Head of caudate nucleus (tissue), 42 donors: ENCODE results near the gene TMBIM4.
"Not testable (repeated sequence)": the region's sequence is repeated elsewhere in the genome, so short reads cannot be mapped to it uniquely, and the experiment has no call there.

Experiments used
- DNase-seq, 42 donors: peaks; one replicate each; pipeline versions ENCODE4 v3.0.0 to v3.0.0-alpha.2; 2020 to 2021; ENCODE audit warnings: mixed read lengths in 7 of 42
- intact Hi-C: fragments of 100-400 bp; cut with DNase I; formaldehyde crosslinking; loops from one replicate; pipeline ENCODE4 v1.15.0; 2022

The TMBIM4 gene, protein sequence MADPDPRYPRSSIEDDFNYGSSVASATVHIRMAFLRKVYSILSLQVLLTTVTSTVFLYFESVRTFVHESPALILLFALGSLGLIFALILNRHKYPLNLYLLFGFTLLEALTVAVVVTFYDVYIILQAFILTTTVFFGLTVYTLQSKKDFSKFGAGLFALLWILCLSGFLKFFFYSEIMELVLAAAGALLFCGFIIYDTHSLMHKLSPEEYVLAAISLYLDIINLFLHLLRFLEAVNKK

DNA sequence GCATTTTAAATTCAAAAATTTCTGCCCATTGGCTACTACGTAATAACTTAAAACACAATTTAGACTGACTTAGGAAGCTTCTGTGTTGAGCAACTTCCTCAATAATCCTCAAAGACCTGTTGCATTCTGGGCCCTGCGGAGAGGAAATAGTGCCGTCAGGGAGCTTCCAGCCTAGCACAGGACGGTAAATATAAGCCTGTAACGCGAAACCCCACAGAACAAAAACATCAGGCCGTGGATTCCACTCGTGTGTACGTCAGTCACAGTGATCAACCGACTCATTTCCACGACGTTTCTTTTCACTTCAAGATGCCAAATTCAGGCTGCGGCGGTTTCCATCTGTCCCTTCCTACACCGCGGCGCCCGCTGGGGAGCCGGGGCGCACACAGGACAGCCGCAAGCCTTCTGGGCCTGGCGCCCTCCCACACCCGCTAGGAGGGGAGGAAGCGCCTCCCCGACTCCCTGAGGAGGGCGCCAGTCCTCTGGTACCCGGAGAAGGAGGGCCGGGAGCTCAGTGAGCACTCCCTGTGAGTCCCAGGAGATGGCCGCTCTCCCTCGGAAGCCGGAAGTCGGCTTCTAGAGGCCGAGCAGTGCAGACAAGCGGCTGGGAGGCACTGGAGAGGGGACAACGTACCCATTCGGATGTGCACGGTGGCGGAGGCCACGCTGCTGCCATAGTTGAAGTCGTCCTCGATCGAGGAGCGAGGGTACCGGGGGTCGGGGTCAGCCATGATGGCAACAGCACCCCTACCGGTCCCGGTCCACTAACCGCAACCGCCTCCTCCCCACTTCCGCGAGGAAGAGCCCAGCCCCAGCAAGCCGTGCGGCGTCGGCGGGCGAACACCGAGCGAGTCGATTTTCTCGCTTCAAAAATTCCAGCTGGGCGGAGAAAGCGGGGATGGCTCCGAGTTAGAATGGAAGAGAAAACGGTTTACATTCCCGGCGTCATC is at the start of gene TMBIM4:
TMBIM4 (minus strand) TSS at position 776 of the 950 bp plus-strand sequence; CDS start at position 731, 45 bp downstream.
- intact Hi-C loops, result no loop called here
- DNase-seq, result peak; percentile 63 to 94 (median 86)

DNA sequence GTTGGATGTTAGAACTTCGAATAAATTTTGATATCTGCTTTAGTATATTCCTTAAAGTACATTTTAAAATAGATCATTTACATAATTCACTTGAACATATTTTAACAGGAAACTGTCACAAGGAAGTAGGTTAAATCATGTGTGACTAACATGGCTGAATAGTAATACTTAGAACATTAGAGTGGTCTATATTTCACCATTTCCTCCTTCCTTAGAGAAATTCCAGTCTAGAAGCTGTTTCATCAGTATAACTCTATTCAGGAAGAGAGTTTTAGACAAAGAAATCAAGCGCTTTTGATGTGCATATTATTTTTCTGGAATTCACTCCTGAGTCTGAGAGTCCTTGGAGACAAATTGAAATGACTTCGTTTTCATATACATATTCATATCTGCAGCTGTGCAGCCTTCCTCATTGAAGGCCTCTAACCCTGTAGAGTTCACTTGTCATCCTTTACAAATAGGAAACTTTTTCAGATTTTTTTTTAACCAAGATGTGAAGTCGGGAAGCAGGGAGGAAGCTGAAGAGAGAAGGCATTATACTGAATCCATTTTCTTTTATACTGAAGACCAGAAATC is 47.6 kb upstream of the TMBIM4 start:
- no peak for DNase-seq
- intact Hi-C loops, result no loop called here

- intact Hi-C loops, DNase-seq: not testable (repeated sequence)
These were observed 43.2 kb upstream of the TMBIM4 start for GRCh38 chr12:66213011-66213410.

GRCh38 chr12:66211573-66211972 is 41.8 kb upstream of the TMBIM4 start:
- intact Hi-C loops, DNase-seq: not testable (repeated sequence)

DNA sequence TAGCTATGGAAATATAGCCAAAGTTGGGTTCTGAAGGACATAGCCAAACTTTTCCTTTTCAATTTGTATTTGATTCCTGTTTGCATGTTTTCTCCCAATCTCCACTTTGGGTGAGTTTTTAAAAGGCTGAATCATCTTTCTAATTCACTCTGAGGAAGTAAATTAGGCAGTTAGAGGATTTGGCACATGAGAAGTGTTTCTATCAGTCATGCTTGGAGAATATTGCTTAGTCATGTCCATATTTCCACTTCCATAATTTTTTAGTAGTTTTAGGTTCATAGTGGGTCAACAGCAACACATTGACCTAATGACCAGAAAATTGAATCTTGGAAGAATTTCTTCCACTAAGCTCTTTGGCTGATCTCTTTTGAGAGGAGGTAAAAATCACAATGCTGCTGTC is 41.0 kb upstream of the TMBIM4 start:
- intact Hi-C loops, result no loop called here
- no peak for DNase-seq

DNA sequence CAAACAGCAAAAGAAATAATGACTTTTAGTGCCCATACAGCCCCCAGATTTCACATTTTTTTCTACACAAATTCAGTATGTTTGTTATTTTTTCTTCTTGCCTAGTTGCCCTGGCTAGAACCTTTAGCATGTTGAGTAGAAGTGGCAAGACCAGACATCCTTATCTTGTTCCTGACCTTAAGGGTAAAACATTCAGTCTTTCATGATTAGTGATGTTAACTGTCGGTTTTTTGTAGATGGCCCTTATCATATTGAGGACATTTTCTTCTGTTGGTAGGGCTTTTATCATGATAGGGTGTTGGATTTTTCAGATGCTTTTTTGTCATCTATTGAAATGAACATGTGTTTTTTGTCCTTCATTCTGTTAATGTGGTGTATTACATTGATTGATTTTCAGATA is 36.3 kb upstream of the TMBIM4 start:
- intact Hi-C loops, result no loop called here
- no peak for DNase-seq

- intact Hi-C loops, result no loop called here
- DNase-seq, result no peak
These were observed 34.0 kb upstream of the TMBIM4 start for GRCh38 chr12:66203820-66204219.

DNA sequence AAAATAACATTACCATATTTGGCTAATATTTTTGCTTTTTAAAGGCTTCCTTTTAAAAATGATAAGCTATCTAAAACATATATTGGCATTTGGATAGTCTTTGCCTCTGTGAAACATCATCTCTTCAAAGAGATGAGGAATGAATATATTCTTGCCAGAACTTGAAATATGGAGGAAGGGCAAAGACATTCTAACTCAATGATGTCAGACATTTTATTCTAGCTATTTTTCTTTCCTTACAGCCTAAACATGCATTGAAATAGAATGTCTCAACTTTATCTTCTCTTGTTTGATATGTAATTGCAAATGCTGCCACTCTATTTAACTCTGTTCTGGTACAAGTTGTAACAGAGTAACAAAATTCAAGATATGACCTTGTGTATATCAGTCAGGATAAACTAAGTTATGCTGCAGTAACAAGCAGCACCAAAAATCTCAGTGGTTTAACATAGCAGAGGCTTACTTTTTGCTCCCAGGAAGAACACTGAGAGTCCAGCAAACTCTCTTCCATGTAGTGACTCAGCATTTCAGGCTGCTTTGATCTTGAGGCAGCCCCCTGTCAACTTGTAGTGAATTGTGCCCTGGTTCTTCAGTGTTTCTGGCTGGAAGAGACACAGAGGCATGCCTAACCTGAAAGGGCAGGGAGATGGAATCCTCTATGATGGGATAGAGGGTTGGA is 30.2 kb upstream of the TMBIM4 start:
- no peak for DNase-seq
- intact Hi-C loops, result no loop called here

GRCh38 chr12:66199141-66199540 is 29.3 kb upstream of the TMBIM4 start:
- intact Hi-C loops, result no loop called here
- DNase-seq, result no peak

DNA sequence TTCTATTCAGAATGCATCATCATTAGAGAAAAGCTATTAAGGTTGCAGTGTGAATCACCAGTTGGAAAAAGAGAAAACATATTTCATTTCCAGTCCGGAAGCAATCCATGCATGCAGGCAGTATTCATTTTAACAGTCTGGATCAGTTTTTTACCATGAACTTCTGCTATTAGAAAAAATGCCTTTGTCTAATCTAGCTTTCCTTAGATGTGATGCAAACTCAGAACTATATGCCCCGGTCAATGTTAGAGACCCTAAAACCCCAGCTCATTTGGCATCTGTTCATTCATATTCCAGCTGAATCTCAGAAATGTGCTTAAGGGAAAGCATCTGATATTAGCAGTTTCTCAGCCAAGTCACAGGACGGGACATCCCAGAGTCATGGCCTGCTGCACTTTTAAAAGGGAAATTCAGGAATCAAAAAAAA is 27.7 kb upstream of the TMBIM4 start:
- intact Hi-C loops, result no loop called here
- no peak for DNase-seq

DNA sequence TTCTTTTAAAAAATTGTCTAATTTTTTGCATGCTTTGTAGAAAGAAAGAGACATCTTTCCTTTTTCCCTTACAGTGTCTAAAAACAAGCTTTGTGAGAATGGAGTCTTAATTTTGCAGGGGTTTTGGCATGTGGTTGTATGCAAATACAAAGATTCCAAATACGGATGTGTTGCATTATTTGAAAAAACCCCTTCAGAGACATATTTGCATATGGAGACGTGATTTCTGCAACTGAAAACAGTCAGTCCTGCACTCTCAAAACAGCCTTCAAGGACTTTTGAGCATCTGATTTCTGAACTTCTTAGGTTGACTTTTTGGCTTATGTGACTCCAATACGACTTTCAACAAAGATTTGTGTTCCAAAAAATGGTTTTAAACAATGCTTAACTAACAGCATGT is 27.0 kb upstream of the TMBIM4 start:
- no peak for DNase-seq
- intact Hi-C loops, result no loop called here

- no peak for DNase-seq
- intact Hi-C loops, result no loop called here
These were observed 25.4 kb upstream of the TMBIM4 start for GRCh38 chr12:66195242-66195641.

- intact Hi-C loops, result no loop called here
- no peak for DNase-seq
These were observed 24.3 kb upstream of the TMBIM4 start for GRCh38 chr12:66194122-66194521.

GRCh38 chr12:66191547-66192126 is 21.8 kb upstream of the TMBIM4 start:
- intact Hi-C loops, result no loop called here
- no peak for DNase-seq

DNA sequence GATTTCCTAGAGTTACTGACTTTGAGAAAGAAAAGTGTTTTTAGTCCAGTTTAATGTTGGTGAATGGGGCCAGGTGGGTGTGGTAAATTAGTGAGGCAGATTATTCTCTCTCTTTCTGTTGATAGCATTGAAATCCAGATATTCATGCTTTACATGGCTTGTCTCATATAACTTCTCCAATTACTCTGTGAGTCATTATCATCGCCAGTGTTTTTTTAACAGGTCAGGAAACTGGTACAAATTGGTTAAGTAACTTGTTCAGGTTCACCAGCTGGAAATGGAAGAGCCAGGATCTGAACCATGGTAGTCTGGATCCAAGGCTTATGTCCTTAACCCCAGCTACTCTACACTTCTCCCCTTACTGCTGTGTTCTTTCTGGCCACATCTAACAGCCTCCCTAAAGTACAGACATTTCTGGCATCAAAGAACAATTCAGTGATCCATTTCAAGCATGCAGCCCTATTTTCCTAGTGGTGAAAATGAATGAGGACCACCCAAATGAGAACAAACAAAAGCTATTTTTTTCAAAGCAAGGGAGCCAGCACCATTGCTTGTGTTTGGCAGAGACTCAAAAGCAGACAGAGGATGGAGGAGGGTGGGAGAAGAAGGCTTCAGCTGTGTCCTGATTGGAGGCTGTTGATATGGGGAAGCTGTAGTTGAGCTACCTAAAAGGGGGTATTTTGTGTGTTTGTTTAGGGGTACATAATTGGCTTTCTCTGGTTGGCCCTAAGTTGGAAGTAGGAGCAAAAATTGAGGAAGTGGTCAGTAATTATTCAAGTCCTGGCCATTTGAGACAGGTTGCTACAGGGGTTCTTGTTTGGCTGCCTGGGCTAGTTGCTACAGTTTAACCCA is 20.9 kb upstream of the TMBIM4 start:
- intact Hi-C loops, result no loop called here
- DNase-seq, result no peak

DNA sequence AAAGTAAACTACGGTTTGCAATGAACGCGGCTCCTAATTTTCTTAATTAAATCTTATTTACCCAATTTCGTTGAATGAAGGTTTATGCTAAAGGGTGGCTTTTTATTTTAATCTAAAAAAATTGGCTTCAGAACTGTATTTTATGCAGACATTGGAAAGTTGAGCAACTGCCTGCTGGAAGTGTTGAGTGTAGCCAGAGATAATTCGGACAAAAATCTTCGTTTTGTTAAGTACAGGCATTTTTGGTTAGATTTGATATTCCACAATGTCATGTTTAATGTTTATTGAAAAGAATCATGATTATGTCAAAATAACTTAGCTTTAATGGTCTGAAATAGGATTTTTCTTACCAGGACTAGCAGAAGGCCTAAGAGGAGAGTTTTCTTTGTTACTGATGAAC is 20.1 kb upstream of the TMBIM4 start:
- intact Hi-C loops, result no loop called here
- no peak for DNase-seq

GRCh38 chr12:66189486-66189843 is 19.7 kb upstream of the TMBIM4 start:
- no peak for DNase-seq
- intact Hi-C loops, result no loop called here
